ENCODE measurements around the gene PRICKLE2.

DNA sequence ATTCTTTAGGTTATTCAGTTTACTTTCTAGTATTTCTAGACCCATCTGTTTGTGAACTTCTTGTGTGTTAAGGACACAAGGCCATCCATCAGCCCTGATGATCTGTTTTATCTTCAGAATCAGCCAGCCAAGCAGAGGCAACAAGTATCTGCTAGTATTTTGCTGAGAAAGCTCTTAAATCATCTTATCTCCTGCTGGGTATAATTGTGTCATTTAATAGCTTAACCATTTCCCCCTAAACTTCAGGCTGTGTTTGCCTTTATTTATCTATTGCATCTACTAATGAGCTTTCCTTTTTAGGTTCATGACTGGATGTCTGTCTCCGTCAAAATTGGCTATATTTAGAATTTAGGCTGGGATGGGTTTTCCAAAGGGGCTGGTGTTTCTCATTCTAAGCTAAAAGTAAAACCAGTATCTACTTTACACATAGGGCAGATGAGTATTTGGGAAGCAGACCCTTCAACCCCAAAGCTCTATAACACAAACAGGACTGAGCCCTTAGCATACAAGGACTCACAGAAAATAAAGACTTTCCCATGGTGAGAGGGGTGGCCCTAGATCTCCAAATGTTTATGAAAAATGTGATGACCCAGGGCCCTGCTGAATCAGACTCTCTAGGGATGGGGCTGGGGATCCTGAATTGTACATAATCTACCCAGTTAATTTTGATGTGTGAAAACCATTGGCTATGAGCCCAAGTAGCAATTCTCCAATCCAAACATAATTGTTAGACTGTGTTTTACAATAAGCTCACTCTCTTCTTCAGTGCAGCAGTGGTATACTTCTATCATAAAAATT, 136.7 kb downstream of the PRICKLE2 start:
- TF ChIP-seq CTCF (IDR thresholded peaks at IDR 0.05), result no peak
- TF ChIP-seq POLR2A (IDR thresholded peaks at IDR 0.05), result no peak
